SIG-M5 treated with dmso at 0.1 percent for 504 hours (cell line): ENCODE data around the gene HLCS.

Experiments
- DNase-seq: peaks from one replicate; lab custom pipeline; 2025; ENCODE audit not compliant: unreplicated experiment; lab: John Stamatoyannopoulos, UW

Gene HLCS

GRCh38 chr21:36749935-36750575, 216.4 kb downstream of the HLCS start:
- DNase-seq, result no peak

- DNase-seq, result peak; percentile 7
These were observed 218.6 kb downstream of the HLCS start for GRCh38 chr21:36747815-36748383.

GRCh38 chr21:36747041-36747814, 219.2 kb downstream of the HLCS start:
- DNase-seq, result no peak

GRCh38 chr21:36745459-36745858, 221.0 kb downstream of the HLCS start:
- DNase-seq, result no peak

GRCh38 chr21:36744560-36745231, 221.8 kb downstream of the HLCS start:
- no peak for DNase-seq

- DNase-seq, result no peak
These were observed 222.3 kb downstream of the HLCS start for GRCh38 chr21:36744190-36744559.

GRCh38 chr21:36743446-36743845, 223.0 kb downstream of the HLCS start:
- DNase-seq, result no peak

GRCh38 chr21:36743008-36743407, 223.5 kb downstream of the HLCS start:
- no peak for DNase-seq

GRCh38 chr21:36741506-36741905, 225.0 kb downstream of the HLCS start:
- DNase-seq, result no peak

- DNase-seq, result no peak
These were observed 227.9 kb downstream of the HLCS start for GRCh38 chr21:36738489-36739126.

GRCh38 chr21:36735724-36736320, 230.6 kb downstream of the HLCS start:
- no peak for DNase-seq

- no peak for DNase-seq
These were observed 231.3 kb downstream of the HLCS start for GRCh38 chr21:36735201-36735515.

- DNase-seq, result no peak
These were observed 231.9 kb downstream of the HLCS start for GRCh38 chr21:36734367-36735200.

- DNase-seq, result no peak
These were observed 232.6 kb downstream of the HLCS start for GRCh38 chr21:36733857-36734256.

- DNase-seq, result no peak
These were observed 233.7 kb downstream of the HLCS start for GRCh38 chr21:36732761-36733160.

GRCh38 chr21:36732217-36732616, 234.3 kb downstream of the HLCS start:
- DNase-seq, result no peak

- DNase-seq, result no peak
These were observed 235.9 kb downstream of the HLCS start for GRCh38 chr21:36730291-36731281.

- no peak for DNase-seq
These were observed 237.0 kb downstream of the HLCS start for GRCh38 chr21:36729310-36729970.
